Femur (tissue), 1 donor: Measurements from ENCODE around the gene MYH2.

ENCODE experiments used
- DNase-seq: peaks from one replicate; pipeline ENCODE4 v3.0.0-alpha.2; 2017

The MYH2 gene

GRCh38 chr17:10513299-10514067 lies 36.0 kb downstream of the MYH2 start:
- peak; percentile 45 for DNase-seq

GRCh38 chr17:10512856-10513255 lies 36.6 kb downstream of the MYH2 start:
- no peak for DNase-seq

- no peak for DNase-seq
These were observed 49.5 kb downstream of the MYH2 start for GRCh38 chr17:10499950-10500349.

- DNase-seq = no peak
These were observed 57.5 kb downstream of the MYH2 start for GRCh38 chr17:10492004-10492403.

GRCh38 chr17:10482252-10482651 lies 67.2 kb downstream of the MYH2 start:
- no peak for DNase-seq

- DNase-seq = no peak
These were observed 71.8 kb downstream of the MYH2 start for GRCh38 chr17:10477701-10478100.

GRCh38 chr17:10474536-10474935 lies 74.9 kb downstream of the MYH2 start:
- DNase-seq = no peak

- DNase-seq = no peak
These were observed 77.6 kb downstream of the MYH2 start for GRCh38 chr17:10471858-10472257.
